Islet of Langerhans (tissue), 1 donor: ENCODE measurements around the gene NOL6.
"Not testable (repeated sequence)": the region's sequence is repeated elsewhere in the genome, so short reads cannot be mapped to it uniquely, and the experiment has no call there.

ENCODE experiments used
- FAIRE-seq: peaks from one replicate; lab custom pipeline; 2011; peaks lifted over from hg19 to GRCh38; lab: Jason Lieb, UNC

NOL6 gene

GRCh38 chr9:33472171-33472880, 1.4 kb downstream of the NOL6 start:
- FAIRE-seq: no peak

GRCh38 chr9:33471361-33471760, 2.4 kb downstream of the NOL6 start:
- no peak for FAIRE-seq

GRCh38 chr9:33469891-33470290, 3.8 kb downstream of the NOL6 start:
- FAIRE-seq: no peak

GRCh38 chr9:33468797-33469621, 4.7 kb downstream of the NOL6 start:
- FAIRE-seq: no peak

DNA sequence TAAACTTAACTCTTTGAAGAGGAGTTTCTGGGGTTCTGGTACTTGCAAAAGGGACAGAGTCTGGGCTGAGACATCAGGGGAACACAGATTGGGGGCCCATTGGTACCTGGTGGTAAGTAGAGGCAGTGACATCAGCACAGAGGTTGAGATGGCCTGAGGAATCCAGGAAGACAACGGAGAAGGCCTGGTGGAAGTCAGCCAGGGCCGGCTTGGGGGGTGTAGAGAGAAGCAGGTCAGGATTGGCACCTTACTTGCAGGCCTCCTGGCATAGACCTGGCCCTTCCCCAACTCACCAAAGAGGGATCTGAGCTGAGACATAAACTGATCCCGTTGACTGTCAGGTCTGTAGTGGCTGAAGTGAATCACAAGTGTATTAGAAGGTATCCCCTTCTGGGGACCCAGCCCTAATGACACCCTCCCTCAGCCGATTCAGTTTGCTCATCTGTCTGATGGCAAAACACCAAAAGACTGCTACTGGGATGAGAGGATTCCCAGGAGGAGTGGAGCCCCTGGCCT, 5.5 kb downstream of the NOL6 start:
- FAIRE-seq: no peak

DNA sequence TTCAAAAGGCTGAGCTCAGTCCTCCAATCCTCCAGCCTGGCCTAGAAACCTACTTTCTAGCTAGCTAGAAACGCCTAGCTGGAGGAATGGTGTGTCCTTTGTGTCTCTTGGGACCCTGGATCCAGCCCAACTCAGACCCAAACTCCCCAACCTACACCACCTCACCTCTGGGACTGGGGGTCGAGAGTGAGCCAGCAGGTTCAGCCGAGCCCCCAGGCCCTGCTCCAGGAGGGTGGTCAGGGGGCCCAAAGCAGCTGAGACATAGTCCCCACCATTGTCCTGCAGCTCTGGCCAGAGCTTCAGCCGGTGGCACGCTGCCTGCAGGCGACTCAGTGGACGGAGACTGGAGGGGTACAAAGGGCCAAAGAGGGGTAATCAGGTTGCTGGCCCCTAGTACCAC, 6.2 kb downstream of the NOL6 start:
- FAIRE-seq: no peak

DNA sequence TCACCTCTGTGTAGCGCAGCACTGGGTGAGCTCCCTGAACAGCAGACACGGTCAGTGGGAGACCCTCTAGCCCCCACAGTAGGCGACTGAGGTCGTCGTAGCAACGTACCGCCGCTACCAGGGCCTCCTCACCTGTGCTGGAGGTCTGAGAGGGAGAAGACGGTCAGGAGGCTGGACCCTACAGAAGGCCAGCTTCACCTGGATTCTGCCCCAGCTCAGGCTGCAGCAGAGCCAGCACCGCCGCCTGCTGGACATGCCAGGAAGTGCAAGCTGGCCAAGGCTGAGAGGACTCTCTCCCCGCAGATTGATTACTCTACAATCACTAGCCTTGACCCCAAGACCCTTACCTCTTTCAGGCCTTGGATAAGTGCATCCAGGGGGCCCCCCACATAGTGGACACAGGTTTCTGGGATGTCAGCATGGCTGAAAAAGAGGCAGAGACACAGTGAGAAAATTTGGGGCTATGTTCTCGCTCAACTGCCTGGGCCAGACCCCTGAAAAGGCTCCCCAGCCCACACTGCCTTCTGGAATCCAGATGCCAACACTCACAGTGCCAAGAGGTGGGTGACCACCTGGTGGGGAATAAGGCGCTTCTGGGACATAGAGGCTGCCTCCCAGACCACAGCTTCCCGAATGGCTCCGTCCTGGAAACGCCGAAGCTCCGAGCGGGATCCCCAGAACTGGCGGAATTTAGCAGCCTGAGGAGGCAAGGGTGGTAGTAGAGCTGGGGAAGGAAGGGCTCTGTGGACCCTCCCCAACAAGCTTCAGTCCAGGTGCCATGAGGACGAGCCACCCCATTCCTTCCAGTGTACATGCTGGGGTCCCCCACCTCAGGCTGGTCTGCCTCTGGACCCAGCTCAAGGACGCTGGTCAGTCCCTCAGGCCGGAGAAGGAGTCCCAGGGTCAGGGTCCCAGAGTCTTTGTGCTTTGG, 6.9 kb downstream of the NOL6 start:
- no peak for FAIRE-seq

GRCh38 chr9:33465596-33466564, 7.8 kb downstream of the NOL6 start:
- no peak for FAIRE-seq

- no peak for FAIRE-seq
These were observed 8.6 kb downstream of the NOL6 start for GRCh38 chr9:33465096-33465495.

DNA sequence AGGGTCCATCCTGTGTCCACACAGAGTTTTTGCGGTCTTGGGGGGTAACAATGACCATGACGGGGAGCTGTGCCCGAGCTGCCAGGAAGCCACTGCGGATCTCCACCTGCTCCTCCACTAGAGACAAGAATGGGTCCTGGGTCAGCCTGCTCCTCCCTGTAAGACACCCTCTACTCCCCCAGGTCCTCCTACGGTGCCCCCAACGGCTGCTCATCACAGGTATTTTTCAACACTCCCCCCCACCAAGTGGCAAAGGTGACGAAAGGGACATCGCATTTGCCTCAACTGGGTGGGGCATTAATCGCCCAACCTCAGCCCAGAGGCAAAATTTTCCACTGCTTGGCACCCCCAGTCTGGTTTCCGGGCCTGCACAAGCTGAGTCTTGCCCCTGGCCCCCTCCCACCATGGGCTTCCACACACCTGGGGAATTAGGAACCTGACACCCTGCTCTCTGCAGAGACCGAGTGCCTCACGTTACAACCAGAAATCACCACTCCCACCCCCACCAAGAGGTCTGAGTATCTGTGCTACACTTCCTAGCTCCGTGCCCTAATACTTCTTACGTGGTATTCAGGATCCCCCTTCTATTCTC, 9.6 kb downstream of the NOL6 start:
- FAIRE-seq: no peak

DNA sequence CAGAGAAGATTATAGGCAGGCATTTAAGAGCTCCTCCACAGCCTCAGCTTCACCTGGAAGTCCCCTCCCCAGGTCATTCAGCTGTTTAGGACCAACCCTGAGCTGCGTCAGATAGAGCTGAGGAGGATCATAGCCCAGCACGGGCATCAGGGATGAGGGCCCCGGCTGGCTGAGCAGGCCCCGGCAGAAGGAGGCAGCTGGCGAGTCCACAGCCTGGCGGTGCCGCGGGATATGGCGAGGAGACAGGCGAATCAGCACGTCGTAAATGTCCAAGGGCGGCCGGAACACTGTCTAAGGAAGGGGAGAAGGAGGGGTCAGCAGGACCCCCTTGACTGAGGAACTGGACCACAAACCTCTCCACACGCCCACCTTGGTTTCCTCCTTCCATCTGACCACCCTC, 10.6 kb downstream of the NOL6 start:
- no peak for FAIRE-seq

DNA sequence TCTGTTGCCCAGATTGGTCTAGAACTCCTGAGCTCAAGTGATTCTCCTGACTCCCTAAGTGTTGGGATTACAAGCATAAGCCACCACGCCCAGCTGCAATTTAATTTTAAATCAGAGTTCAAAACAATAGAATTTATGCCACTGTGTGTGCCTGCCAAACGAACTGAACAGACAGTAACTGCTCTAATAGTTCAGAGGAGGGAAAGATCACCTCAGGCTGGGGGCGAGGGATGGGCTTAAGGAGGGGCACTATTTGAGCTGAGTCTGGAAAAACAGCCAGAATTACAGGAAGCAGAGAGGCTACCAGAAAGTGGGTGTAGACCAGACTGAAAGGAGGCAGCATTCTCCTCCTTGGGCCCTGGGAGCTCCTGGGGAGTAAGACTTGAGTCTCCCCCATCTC, 12.2 kb downstream of the NOL6 start:
- FAIRE-seq: no peak

DNA sequence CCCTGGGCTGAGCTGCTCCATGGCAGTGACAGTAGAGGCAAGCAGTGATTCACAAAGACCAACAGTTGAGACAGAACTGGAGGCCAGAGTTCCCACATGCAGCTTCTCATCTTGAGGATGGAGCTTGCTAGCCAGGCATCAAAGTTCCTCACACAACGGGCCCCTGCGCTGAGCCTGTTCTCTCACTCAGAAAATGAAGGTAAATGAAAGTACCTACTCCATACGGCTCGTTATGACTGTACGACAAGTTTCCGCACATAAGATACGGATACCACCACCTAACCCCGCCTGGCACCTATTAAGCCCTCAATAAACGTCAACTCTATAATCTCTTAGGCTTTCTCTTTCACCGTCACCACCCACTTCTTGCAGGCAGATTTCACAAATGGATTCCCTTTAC, 12.9 kb downstream of the NOL6 start:
- no peak for FAIRE-seq

GRCh38 chr9:33459115-33459514, 14.6 kb downstream of the NOL6 start:
- no peak for FAIRE-seq

DNA sequence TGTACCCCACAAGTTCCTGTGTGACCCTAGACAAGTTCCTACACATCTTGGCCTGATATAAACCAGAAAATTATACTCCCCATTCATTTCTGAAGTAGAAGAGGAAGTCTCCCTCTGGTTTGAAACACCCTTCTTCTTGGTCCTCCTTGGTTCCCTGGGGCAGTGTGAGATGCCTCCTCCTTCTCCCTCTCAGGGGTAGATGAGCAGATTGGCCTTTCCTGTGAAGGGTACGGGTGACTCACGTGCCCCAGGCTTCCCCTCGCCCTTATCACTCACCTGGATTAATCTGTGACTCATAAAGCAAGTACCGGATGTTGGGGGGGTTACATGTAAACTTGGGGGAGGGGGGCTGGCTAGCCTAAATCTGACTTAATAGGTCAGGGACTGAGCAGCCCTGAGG, 15.3 kb downstream of the NOL6 start:
- no peak for FAIRE-seq

- no peak for FAIRE-seq
These were observed 17.8 kb downstream of the NOL6 start for GRCh38 chr9:33455945-33456344.

GRCh38 chr9:33455456-33455855, 18.3 kb downstream of the NOL6 start:
- not testable (repeated sequence) for FAIRE-seq

GRCh38 chr9:33454661-33455026, 19.1 kb downstream of the NOL6 start:
- not testable (repeated sequence) for FAIRE-seq

DNA sequence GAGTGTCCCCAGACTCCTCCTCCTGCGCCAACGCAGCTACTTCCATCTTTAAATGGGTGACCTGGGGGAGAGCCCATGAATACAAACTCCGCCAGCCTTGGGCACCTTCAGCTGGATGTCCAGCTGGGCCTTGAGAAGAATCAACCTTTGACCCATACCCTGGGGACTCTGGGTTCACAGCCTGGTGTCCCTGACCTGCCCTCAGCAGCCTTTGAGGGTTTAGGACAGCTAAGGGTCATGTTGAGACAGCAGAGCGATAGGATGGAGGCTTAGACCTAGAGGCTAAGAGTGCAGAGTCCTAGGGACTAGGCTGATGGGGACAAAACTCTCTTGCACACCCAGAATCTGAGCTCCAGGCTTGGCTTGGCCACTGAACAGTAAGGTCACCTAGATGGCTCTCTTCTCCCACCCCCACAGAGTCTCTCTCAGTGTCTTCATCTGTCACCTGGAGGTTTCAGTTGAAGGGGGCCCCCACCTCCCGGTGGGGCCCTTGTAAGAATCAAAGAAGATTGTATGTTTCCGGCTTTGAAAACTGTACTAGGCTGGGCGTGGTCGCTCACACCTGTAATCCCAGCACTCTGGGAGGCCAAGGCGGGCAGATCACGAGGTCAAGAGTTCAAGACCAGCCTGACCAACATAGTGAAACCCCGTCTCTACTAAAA, 19.6 kb downstream of the NOL6 start:
- FAIRE-seq: no peak

- no peak for FAIRE-seq
These were observed 20.4 kb downstream of the NOL6 start for GRCh38 chr9:33453286-33453860.
